ENCODE measurements around the gene GALNT17. TPM values are rescaled to one million over a fixed set of nuclear protein-coding genes. Genes with fewer than 3 reads are reported as not detected.

Gene GALNT17
- total RNA-seq, 1 experiment from 2014 or later: not detected

GRCh38 chr7:71477441-71477840 is 345.5 kb downstream of the GALNT17 start:
- H3K4me1 ChIP-seq (ENCODE audit: control insufficient read depth, insufficient read depth, low read length): no peaks in the 10 kb centered on the region
- no peak for TF ChIP-seq REST (IDR thresholded peaks at IDR 0.05; ENCODE audit: insufficient read depth in 1 of 2, low read depth in 2 of 2, low read length in 1 of 2)
- TF ChIP-seq CTCF (IDR thresholded peaks at IDR 0.05): no peak
- no peak for TF ChIP-seq TCF7L2 (IDR thresholded peaks at IDR 0.05; ENCODE audit: low read depth, low read length)
- TF ChIP-seq POLR2AphosphoS5 (IDR thresholded peaks at IDR 0.05; ENCODE audit: low read depth, low read length): no peak
- TF ChIP-seq SIN3A (IDR thresholded peaks at IDR 0.05; ENCODE audit: borderline replicate concordance, insufficient read depth, low read depth, low read length): no peak
- H3K27me3 ChIP-seq (ENCODE audit: control insufficient read depth, insufficient read depth, low read length): no peaks in the 10 kb centered on the region
- no peak overlapping the region for H3K27ac ChIP-seq (ENCODE audit: low read length)
- no TSS peak for BruUV-seq (replicated peaks)
- CTCF ChIA-PET: no interaction called here
- DNase-seq (ENCODE audit: low read depth, low spot score) (no peak), ATAC-seq (no peak)
- H3K4me3 ChIP-seq (ENCODE audit: low read depth in 2 of 2, low read length in 2 of 2): no peak overlapping the region
- intact Hi-C loops (cut with micrococcal nuclease; ENCODE audit: unreplicated experiment) (no loop called here), in situ Hi-C loops (cut with HindIII; ENCODE audit: low pct_unique_long_range_greater_than_20kb, low sequenced_read_pairs) (no loop called here)
- no peaks in the 10 kb centered on the region for H3K36me3 ChIP-seq (ENCODE audit: control insufficient read depth, insufficient read depth, low read length)
- H3K9me3 ChIP-seq (ENCODE audit: control insufficient read depth, insufficient read depth, low read depth, low read length): no peaks in the 10 kb centered on the region
- POLR2A ChIA-PET: no interaction called here

GRCh38 chr7:71479231-71479630 is 347.3 kb downstream of the GALNT17 start:
- H3K9me3 ChIP-seq (ENCODE audit: control insufficient read depth, insufficient read depth, low read depth, low read length): no peaks in the 10 kb centered on the region
- TF ChIP-seq POLR2AphosphoS5 (IDR thresholded peaks at IDR 0.05; ENCODE audit: low read depth, low read length) (no peak), TCF7L2 (IDR thresholded peaks at IDR 0.05; ENCODE audit: low read depth, low read length) (no peak), REST (IDR thresholded peaks at IDR 0.05; ENCODE audit: insufficient read depth in 1 of 2, low read depth in 2 of 2, low read length in 1 of 2) (no peak), CTCF (IDR thresholded peaks at IDR 0.05) (no peak), SIN3A (IDR thresholded peaks at IDR 0.05; ENCODE audit: borderline replicate concordance, insufficient read depth, low read depth, low read length) (no peak)
- in situ Hi-C loops (cut with HindIII; ENCODE audit: low pct_unique_long_range_greater_than_20kb, low sequenced_read_pairs): no loop called here
- no peak overlapping the region for H3K27ac ChIP-seq (ENCODE audit: low read length)
- H3K36me3 ChIP-seq (ENCODE audit: control insufficient read depth, insufficient read depth, low read length): no peaks in the 10 kb centered on the region
- ATAC-seq (no peak), DNase-seq (ENCODE audit: low read depth, low spot score) (no peak)
- no peaks in the 10 kb centered on the region for H3K4me1 ChIP-seq (ENCODE audit: control insufficient read depth, insufficient read depth, low read length)
- no peak overlapping the region for H3K4me3 ChIP-seq (ENCODE audit: low read depth in 2 of 2, low read length in 2 of 2)
- ChIA-PET CTCF (no interaction called here), POLR2A (no interaction called here)
- intact Hi-C loops (cut with micrococcal nuclease; ENCODE audit: unreplicated experiment): no loop called here
- H3K27me3 ChIP-seq (ENCODE audit: control insufficient read depth, insufficient read depth, low read length): no peaks in the 10 kb centered on the region
- BruUV-seq (replicated peaks): no TSS peak
